ENCODE data around the gene ELFN2.

Gene ELFN2

DNA sequence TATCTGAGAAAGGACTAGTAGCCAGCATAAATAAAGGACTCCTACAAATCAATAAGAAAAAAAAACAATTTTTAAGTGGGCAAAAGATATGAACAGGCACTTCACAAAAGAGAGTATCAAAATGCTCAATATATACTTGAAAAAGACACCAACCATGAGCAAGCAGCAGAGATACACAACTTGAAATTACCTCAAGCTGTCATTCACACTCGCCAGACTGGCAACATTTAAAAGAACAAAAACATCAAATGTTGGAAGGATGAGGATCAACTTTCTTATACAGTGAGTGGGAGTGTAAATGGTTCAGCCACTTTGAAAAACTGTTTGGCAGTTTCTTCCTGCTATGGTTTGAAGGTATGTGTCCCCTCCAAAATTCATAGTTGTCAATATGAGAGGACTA lies 23.9 kb upstream of the ELFN2 start:
- no peaks in the 10 kb centered on the region for H3K9me3 ChIP-seq (ENCODE audit: insufficient read depth, low read depth, low read length)
- no peak overlapping the region for H3K9ac ChIP-seq (ENCODE audit: low read depth, low read length)
- no peak overlapping the region for H3K4me3 ChIP-seq (ENCODE audit: low read length)
- H3K27me3 ChIP-seq (ENCODE audit: insufficient read depth, low read length): no peaks in the 10 kb centered on the region
- H3K4me1 ChIP-seq (ENCODE audit: insufficient read depth, low read length): peaks cover 2% of the 10 kb centered on the region
- H3K27ac ChIP-seq (ENCODE audit: low read length): no peak overlapping the region
- H3K36me3 ChIP-seq (ENCODE audit: insufficient read depth, low read depth, low read length): no peaks in the 10 kb centered on the region

DNA sequence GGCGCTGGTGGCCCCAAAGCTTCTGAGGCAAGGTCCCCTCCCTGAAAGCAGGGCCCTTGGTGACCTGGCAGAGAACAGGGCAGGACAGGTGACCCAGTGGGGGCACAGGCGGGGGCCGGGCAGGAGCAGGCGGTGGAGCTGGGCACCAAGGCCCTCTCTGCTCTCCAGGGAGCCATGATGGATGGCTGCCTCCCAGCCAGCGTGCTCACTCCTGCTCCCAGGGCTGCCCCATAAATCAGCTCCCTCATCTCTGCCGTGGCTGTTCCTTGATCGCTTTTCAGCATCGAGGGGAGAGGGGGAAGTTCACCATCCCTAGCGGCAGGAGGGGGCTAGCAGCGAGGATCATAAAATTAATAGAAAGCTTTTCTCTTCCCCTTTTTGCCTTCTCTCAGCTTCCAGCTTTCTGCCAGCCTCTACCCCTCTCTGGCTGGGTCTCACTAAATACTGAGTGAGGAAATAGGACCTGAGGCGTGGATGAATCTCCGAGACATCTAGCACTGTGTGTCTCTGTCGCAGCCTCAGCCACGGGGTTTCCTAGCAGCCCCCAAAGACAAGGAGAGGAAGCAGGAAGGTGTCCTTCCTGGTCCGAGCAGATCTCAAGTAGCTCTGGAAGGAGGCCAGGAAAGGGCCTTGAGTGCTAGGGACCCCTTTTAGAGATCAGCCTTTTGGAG lies 22.2 kb upstream of the ELFN2 start:
- Histone ChIP-seq H3K9me3 (ENCODE audit: insufficient read depth, low read depth, low read length) (no peaks in the 10 kb centered on the region), H3K27ac (ENCODE audit: low read length) (no peak overlapping the region), H3K4me1 (ENCODE audit: insufficient read depth, low read length) (no peaks in the 10 kb centered on the region), H3K36me3 (ENCODE audit: insufficient read depth, low read depth, low read length) (no peaks in the 10 kb centered on the region), H3K4me3 (ENCODE audit: low read length) (no peak overlapping the region), H3K9ac (ENCODE audit: low read depth, low read length) (no peak overlapping the region), H3K27me3 (ENCODE audit: insufficient read depth, low read length) (no peaks in the 10 kb centered on the region)

DNA sequence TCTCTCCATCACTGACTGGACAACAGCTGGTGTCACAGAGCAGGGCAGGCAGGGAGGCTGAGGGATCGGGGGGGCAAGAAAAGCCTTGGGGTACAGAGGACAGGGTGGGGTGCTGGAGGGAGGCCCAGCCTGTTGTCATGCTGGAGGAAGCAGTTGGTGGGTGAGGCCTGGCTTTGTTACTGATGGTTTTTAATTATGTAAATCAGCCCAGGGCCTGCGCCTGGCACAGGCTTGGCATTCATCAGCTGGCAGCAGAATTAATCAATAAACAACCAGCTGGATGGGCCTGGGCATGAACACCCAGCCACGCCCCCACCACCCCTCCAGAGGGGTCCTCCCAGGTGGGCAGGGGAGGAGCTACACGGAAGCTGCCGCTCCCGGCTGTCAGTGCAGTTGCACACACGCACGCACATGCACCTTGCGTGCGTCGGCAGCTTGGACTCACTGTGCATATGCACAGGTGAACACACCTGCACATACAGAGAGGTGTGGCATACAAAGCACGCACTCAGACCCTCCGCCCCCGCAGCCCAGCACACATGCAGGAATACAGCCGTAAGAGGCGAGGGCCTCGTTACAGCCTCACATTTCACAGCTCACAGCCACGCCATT lies 21.3 kb upstream of the ELFN2 start:
- Histone ChIP-seq H3K9ac (ENCODE audit: low read depth, low read length) (no peak overlapping the region), H3K27me3 (ENCODE audit: insufficient read depth, low read length) (no peaks in the 10 kb centered on the region), H3K9me3 (ENCODE audit: insufficient read depth, low read depth, low read length) (no peaks in the 10 kb centered on the region), H3K4me1 (ENCODE audit: insufficient read depth, low read length) (no peaks in the 10 kb centered on the region), H3K36me3 (ENCODE audit: insufficient read depth, low read depth, low read length) (no peaks in the 10 kb centered on the region), H3K4me3 (ENCODE audit: low read length) (no peak overlapping the region), H3K27ac (ENCODE audit: low read length) (no peak overlapping the region)

DNA sequence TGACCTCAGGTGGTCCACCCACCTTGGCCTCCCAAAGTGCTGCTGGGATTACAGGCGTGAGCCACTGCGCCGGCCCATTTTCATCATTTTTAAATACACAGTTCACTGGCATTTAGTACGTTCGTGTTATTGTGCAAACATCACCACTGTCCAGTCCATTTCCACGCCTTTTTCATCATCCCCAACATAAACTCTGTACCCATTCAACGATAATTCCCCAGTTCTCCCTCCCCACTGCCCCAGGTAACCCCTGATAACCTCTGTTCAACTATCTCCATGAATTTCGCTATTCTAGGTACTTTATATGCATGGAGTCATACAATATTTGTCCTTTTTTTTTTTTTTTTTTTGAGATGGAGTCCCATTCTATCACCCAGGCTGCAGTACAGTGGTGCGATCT lies 18.2 kb upstream of the ELFN2 start:
- no peak overlapping the region for H3K4me3 ChIP-seq (ENCODE audit: low read length)
- no peak overlapping the region for H3K9ac ChIP-seq (ENCODE audit: low read depth, low read length)
- no peaks in the 10 kb centered on the region for H3K4me1 ChIP-seq (ENCODE audit: insufficient read depth, low read length)
- H3K36me3 ChIP-seq (ENCODE audit: insufficient read depth, low read depth, low read length): no peaks in the 10 kb centered on the region
- H3K27ac ChIP-seq (ENCODE audit: low read length): no peak overlapping the region
- no peaks in the 10 kb centered on the region for H3K27me3 ChIP-seq (ENCODE audit: insufficient read depth, low read length)
- no peaks in the 10 kb centered on the region for H3K9me3 ChIP-seq (ENCODE audit: insufficient read depth, low read depth, low read length)

DNA sequence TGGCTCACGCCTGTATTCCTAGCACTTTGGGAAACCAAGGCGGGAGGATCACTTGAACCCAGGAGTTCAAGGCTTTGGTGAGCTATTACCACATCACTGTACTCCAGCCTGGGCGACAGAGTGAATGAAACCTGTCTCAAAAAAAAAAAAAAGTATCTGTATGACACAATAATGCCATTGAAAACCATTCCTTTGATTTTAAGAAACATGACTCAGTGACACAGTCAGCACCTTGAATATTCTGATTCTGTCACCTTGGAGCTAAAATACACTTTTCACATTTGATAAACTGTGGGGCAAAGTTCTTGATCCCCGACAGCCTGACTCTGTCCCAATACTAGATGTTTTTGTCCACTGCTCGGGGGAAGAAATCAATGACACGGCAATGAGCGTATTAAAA lies 16.7 kb upstream of the ELFN2 start:
- H3K4me3 ChIP-seq (ENCODE audit: low read length): no peak overlapping the region
- H3K27ac ChIP-seq (ENCODE audit: low read length): no peak overlapping the region
- H3K9me3 ChIP-seq (ENCODE audit: insufficient read depth, low read depth, low read length): no peaks in the 10 kb centered on the region
- no peaks in the 10 kb centered on the region for H3K36me3 ChIP-seq (ENCODE audit: insufficient read depth, low read depth, low read length)
- H3K9ac ChIP-seq (ENCODE audit: low read depth, low read length): no peak overlapping the region
- no peaks in the 10 kb centered on the region for H3K4me1 ChIP-seq (ENCODE audit: insufficient read depth, low read length)
- no peaks in the 10 kb centered on the region for H3K27me3 ChIP-seq (ENCODE audit: insufficient read depth, low read length)

DNA sequence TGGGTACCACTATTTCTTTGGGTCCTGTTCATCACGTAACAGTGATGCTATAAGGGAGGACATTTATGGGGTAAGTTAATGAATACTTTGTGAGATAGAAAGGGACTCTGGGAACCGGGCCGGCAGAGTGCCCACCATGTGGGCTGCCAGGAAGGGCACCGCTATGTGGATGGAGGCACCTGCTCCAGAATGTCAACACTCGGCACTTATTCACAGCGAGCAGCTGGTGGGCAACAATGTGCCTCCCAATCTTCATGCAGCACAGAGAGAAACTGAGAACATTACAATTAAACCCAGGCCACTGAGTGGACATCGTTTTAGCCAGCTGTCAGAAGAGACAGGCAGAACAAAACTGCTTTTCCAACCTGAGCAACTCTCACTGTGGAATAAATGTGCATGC lies 15.8 kb upstream of the ELFN2 start:
- H3K9ac ChIP-seq (ENCODE audit: low read depth, low read length): no peak overlapping the region
- H3K27ac ChIP-seq (ENCODE audit: low read length): no peak overlapping the region
- no peaks in the 10 kb centered on the region for H3K9me3 ChIP-seq (ENCODE audit: insufficient read depth, low read depth, low read length)
- H3K4me1 ChIP-seq (ENCODE audit: insufficient read depth, low read length): no peaks in the 10 kb centered on the region
- H3K36me3 ChIP-seq (ENCODE audit: insufficient read depth, low read depth, low read length): no peaks in the 10 kb centered on the region
- no peaks in the 10 kb centered on the region for H3K27me3 ChIP-seq (ENCODE audit: insufficient read depth, low read length)
- H3K4me3 ChIP-seq (ENCODE audit: low read length): no peak overlapping the region

DNA sequence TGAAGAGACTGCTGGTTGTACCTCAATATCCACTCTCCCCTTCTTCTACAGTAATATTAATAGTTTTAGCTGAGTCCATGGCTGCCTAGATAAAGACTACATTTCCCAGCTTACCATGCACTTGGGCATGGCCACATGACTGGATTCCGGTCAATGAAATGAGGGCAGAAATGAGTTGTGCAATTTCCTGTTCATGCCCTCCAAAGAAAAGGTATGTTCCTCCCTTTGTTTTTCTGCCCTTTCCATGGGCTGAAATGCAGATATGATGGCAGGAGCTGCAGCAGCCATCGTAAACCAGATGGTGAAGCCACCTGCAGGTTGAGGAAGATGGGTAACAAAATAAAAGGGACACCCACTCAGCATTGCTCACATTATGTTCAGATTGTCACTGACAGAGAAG lies 15.3 kb upstream of the ELFN2 start:
- Histone ChIP-seq H3K27ac (ENCODE audit: low read length) (no peak overlapping the region), H3K9me3 (ENCODE audit: insufficient read depth, low read depth, low read length) (no peaks in the 10 kb centered on the region), H3K27me3 (ENCODE audit: insufficient read depth, low read length) (no peaks in the 10 kb centered on the region), H3K4me1 (ENCODE audit: insufficient read depth, low read length) (no peaks in the 10 kb centered on the region), H3K36me3 (ENCODE audit: insufficient read depth, low read depth, low read length) (no peaks in the 10 kb centered on the region), H3K4me3 (ENCODE audit: low read length) (no peak overlapping the region), H3K9ac (ENCODE audit: low read depth, low read length) (no peak overlapping the region)

DNA sequence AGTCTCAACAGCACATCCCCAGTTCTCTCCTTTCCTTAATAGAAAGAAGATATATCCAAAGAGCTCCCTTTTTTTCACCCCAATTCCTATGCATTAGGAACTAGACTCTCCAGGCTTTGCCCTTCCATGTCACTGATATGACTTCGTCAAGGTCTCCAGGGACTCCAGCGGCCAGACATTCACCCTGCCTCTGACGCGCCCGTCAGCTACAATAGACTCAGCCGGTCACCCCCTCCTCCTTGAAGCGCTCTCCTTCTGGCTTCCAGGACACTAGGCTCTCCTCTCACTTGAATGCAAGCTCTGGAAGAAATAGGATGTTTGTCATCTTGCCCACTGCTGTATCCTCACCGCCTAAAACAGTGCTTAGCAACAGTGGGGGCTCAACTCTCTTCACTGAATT lies 14.9 kb upstream of the ELFN2 start:
- Histone ChIP-seq H3K27me3 (ENCODE audit: insufficient read depth, low read length) (no peaks in the 10 kb centered on the region), H3K9ac (ENCODE audit: low read depth, low read length) (no peak overlapping the region), H3K4me1 (ENCODE audit: insufficient read depth, low read length) (no peaks in the 10 kb centered on the region), H3K27ac (ENCODE audit: low read length) (no peak overlapping the region), H3K4me3 (ENCODE audit: low read length) (no peak overlapping the region), H3K36me3 (ENCODE audit: insufficient read depth, low read depth, low read length) (no peaks in the 10 kb centered on the region), H3K9me3 (ENCODE audit: insufficient read depth, low read depth, low read length) (no peaks in the 10 kb centered on the region)

DNA sequence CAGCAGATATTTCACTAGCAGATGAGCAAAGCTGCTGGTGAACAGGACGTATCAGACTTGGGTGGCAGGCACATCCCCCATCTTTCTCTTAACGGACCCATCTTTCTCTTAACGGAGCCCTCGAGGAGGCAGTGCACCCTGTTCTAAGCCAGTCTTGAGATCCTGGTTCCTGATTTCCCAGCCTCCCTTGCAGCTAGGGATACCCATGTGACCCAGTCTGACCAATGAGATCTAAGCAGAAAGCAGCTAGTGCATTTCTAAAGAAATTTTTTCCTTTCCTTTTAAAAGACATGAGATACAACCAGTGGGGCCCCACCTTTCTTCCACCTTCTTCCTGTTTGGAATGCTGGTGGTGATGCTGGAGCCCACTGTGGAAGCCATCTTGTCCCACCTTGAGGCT lies 13.6 kb upstream of the ELFN2 start:
- Histone ChIP-seq H3K9ac (ENCODE audit: low read depth, low read length) (no peak overlapping the region), H3K27ac (ENCODE audit: low read length) (no peak overlapping the region), H3K9me3 (ENCODE audit: insufficient read depth, low read depth, low read length) (no peaks in the 10 kb centered on the region), H3K4me1 (ENCODE audit: insufficient read depth, low read length) (no peaks in the 10 kb centered on the region), H3K27me3 (ENCODE audit: insufficient read depth, low read length) (no peaks in the 10 kb centered on the region), H3K36me3 (ENCODE audit: insufficient read depth, low read depth, low read length) (no peaks in the 10 kb centered on the region), H3K4me3 (ENCODE audit: low read length) (no peak overlapping the region)

DNA sequence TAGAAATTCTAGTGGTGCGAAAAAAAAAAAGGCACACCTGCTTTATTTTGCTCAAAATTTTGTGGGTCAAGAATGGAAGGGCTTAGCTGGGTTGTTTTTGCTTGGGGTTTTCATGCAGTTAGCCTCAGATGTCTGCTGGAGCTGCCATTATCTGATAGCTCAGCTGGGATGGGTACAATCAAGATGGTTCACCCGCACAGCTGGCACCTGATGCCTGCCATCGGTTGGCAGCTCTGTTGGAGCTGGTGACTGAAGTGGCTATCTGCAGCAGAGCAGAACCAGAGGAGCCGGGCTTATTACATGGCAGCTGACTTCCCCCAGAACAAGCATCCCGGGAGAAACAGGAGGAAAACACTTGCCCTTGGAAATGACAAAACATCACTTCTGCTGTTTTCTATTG lies 12.1 kb upstream of the ELFN2 start:
- H3K9me3 ChIP-seq (ENCODE audit: insufficient read depth, low read depth, low read length): no peaks in the 10 kb centered on the region
- no peak overlapping the region for H3K9ac ChIP-seq (ENCODE audit: low read depth, low read length)
- H3K4me3 ChIP-seq (ENCODE audit: low read length): no peak overlapping the region
- H3K27me3 ChIP-seq (ENCODE audit: insufficient read depth, low read length): no peaks in the 10 kb centered on the region
- no peaks in the 10 kb centered on the region for H3K4me1 ChIP-seq (ENCODE audit: insufficient read depth, low read length)
- H3K27ac ChIP-seq (ENCODE audit: low read length): no peak overlapping the region
- no peaks in the 10 kb centered on the region for H3K36me3 ChIP-seq (ENCODE audit: insufficient read depth, low read depth, low read length)

DNA sequence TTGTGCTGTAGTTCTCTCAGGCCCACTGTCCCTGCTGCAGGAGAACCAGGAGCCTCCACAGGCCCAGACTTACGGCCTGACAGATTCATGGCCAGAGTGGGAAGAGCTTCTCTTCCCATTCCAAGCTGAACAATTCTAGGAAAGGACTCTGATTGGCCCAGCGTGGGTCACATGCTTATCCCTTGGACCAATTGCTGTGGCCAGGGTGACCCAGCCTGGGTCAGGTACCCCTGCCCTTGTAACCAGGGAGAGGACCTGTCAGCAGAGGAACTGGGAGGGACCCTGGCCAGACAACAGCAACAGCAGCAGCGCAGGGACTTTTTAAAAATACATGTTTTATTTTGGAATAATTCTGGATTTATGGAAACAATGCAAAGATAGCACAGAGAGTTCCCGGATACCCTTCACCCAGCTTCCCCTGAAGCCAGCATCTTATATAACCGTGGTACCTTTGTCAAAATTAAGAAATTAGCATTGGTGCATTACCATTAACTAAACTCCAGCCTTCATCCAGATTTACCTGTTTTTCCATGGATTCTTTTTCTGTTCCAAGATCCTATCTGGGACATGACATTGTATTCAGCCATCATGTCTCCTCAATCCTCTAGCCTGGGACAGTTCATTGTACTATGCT lies 8.8 kb upstream of the ELFN2 start:
- H3K4me1 ChIP-seq (ENCODE audit: insufficient read depth, low read length): no peaks in the 10 kb centered on the region
- H3K9me3 ChIP-seq (ENCODE audit: insufficient read depth, low read depth, low read length): no peaks in the 10 kb centered on the region
- H3K9ac ChIP-seq (ENCODE audit: low read depth, low read length): no peak overlapping the region
- no peaks in the 10 kb centered on the region for H3K36me3 ChIP-seq (ENCODE audit: insufficient read depth, low read depth, low read length)
- H3K27me3 ChIP-seq (ENCODE audit: insufficient read depth, low read length): 0 out of 2 replicates have a peak, but pooled peaks cover 2% of the 10 kb centered on the region
- no peak overlapping the region for H3K27ac ChIP-seq (ENCODE audit: low read length)
- H3K4me3 ChIP-seq (ENCODE audit: low read length): no peak overlapping the region

DNA sequence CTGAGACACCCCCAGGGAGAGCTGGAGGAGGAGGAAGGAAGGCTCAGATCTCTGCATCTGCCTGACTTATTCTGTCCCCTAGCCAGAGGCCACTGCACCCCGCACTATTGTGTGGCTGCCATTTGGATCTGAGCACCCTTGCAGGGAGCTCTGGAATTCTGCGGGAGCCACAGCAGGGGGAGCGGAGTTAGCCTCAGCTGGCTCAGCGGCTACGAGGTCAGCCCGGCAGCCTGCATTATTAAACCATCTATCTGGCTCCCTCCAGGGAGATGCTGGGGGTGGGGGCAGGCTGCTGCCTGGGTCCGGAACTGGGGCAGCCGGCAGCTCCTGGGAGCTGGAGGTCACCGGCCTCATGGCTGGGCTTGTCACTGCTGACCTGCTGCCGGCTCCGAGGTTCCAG lies 6.5 kb upstream of the ELFN2 start:
- no peaks in the 10 kb centered on the region for H3K4me1 ChIP-seq (ENCODE audit: insufficient read depth, low read length)
- H3K27ac ChIP-seq (ENCODE audit: low read length): no peak overlapping the region
- H3K27me3 ChIP-seq (ENCODE audit: insufficient read depth, low read length): peaks cover 18% of the 10 kb centered on the region
- H3K36me3 ChIP-seq (ENCODE audit: insufficient read depth, low read depth, low read length): no peaks in the 10 kb centered on the region
- no peak overlapping the region for H3K4me3 ChIP-seq (ENCODE audit: low read length)
- H3K9ac ChIP-seq (ENCODE audit: low read depth, low read length): no peak overlapping the region
- H3K9me3 ChIP-seq (ENCODE audit: insufficient read depth, low read depth, low read length): no peaks in the 10 kb centered on the region

Measured in iPS-20b (cell line).